Right lung (tissue), 5 donors: ENCODE measurements around the gene SERAC1. TPM values are rescaled to one million over a fixed set of nuclear protein-coding genes. Genes with fewer than 3 reads are reported as not detected.

Source experiments
- DNase-seq, 2 donors: peaks; one replicate each; pipeline ENCODE4 v3.0.0-alpha.2; 2013
- polyA plus RNA-seq, 5 donors: library from polyadenylated mRNA; unstranded; fragments of 120-200 nt; gene quantifications; one replicate each; pipeline versions ENCODE4 v1.2.1 to v1.2.3, GENCODE V29; 2013; ENCODE audit warnings: inconsistent platforms in 1 of 5, low replicate concordance in 1 of 5; ENCODE audit not compliant: insufficient read length in 5 of 5, insufficient read depth in 1 of 5

SERAC1 gene
- polyA plus RNA-seq, 5 donors, result 6.9 to 10.8 (median 9.4) TPM

- peak; percentile 89 to 92 for DNase-seq
Observed at GRCh38 chr6:158060455-158061360, 107.4 kb downstream of the SERAC1 start.

Other genes with a start within 250 kb of the SERAC1 start
- 1 to 10 TPM; 5.4 to 8.1 (median 6.2) TPM for gene SYNJ2, start 186.4 kb downstream of the SERAC1 start, polyA plus RNA-seq
- gene GTF2H5, start 88 bp upstream of the SERAC1 start, polyA plus RNA-seq, result 10 to 100 TPM; 38.3 to 43.1 (median 41.2) TPM
- 10 to 100 TPM; 13.1 to 20.1 (median 16.9) TPM for gene TULP4, start 144.2 kb upstream of the SERAC1 start, polyA plus RNA-seq